LNCAP (cell line): ENCODE data around the gene SET.

Experiments
- CTCF ChIP-seq: fragments of 450-650 bp; IDR thresholded peaks from 2 replicates; pipeline ENCODE4 v1.5.1; 2017; ENCODE audit warnings: mild to moderate bottlenecking

The SET gene

GRCh38 chr9:128656416-128657343, 32.3 kb upstream of the SET start, which contains the start of gene DYNC2I2:
Gene DYNC2I2 (minus strand): TSS chr9:128656847. CDS start chr9:128656726, 121 bp downstream.
- TF ChIP-seq CTCF = no peak

GRCh38 chr9:128657344-128657704, 31.7 kb upstream of the SET start:
- no peak for TF ChIP-seq CTCF

- no peak for TF ChIP-seq CTCF
Observed at GRCh38 chr9:128657796-128658195, 31.2 kb upstream of the SET start.

- TF ChIP-seq CTCF = no peak
Observed at GRCh38 chr9:128669786-128670185, 19.2 kb upstream of the SET start.

- TF ChIP-seq CTCF = no peak
Observed at GRCh38 chr9:128675382-128675781, 13.6 kb upstream of the SET start.

GRCh38 chr9:128677794-128678193, 11.2 kb upstream of the SET start:
- no peak for TF ChIP-seq CTCF

- TF ChIP-seq CTCF = no peak
Observed at GRCh38 chr9:128683340-128684064, 5.5 kb upstream of the SET start.
